ENCODE results near the gene NMNAT2.

Gene NMNAT2

GRCh38 chr1:183443011-183443410, 24.8 kb upstream of the NMNAT2 start:
- no peak for ATAC-seq
- TF ChIP-seq ESRRG (CRISPR knock-in tag; IDR thresholded peaks at IDR 0.05) (no peak), ZNF70 (CRISPR knock-in tag; IDR thresholded peaks at IDR 0.05) (no peak), RARB (CRISPR knock-in tag; IDR thresholded peaks at IDR 0.05) (no peak), TOX (CRISPR knock-in tag; IDR thresholded peaks at IDR 0.05; ENCODE audit: borderline replicate concordance) (no peak), PPARA (CRISPR knock-in tag; IDR thresholded peaks at IDR 0.05; ENCODE audit: borderline replicate concordance) (no peak), ZNF8 (CRISPR knock-in tag; IDR thresholded peaks at IDR 0.05) (no peak), CSDC2 (CRISPR knock-in tag; IDR thresholded peaks at IDR 0.05) (no peak), ZC3H10 (CRISPR knock-in tag; IDR thresholded peaks at IDR 0.05) (no peak), ZNF565 (CRISPR knock-in tag; conservative IDR thresholded peaks at IDR 0.05; ENCODE audit: low read depth) (no peak), POU6F1 (CRISPR knock-in tag; IDR thresholded peaks at IDR 0.05; ENCODE audit: borderline replicate concordance, low read depth) (no peak), ZFP30 (CRISPR knock-in tag; IDR thresholded peaks at IDR 0.05) (no peak), ZFP3 (CRISPR knock-in tag; IDR thresholded peaks at IDR 0.05) (no peak), ISL1 (CRISPR knock-in tag; IDR thresholded peaks at IDR 0.05) (no peak), TSHZ2 (CRISPR knock-in tag; IDR thresholded peaks at IDR 0.05) (no peak)
- TF ChIP-seq, protein P1, sequence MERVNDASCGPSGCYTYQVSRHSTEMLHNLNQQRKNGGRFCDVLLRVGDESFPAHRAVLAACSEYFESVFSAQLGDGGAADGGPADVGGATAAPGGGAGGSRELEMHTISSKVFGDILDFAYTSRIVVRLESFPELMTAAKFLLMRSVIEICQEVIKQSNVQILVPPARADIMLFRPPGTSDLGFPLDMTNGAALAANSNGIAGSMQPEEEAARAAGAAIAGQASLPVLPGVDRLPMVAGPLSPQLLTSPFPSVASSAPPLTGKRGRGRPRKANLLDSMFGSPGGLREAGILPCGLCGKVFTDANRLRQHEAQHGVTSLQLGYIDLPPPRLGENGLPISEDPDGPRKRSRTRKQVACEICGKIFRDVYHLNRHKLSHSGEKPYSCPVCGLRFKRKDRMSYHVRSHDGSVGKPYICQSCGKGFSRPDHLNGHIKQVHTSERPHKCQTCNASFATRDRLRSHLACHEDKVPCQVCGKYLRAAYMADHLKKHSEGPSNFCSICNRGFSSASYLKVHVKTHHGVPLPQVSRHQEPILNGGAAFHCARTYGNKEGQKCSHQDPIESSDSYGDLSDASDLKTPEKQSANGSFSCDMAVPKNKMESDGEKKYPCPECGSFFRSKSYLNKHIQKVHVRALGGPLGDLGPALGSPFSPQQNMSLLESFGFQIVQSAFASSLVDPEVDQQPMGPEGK (CRISPR knock-in tag; IDR thresholded peaks at IDR 0.05; ENCODE audit: borderline replicate concordance): no peak

DNA sequence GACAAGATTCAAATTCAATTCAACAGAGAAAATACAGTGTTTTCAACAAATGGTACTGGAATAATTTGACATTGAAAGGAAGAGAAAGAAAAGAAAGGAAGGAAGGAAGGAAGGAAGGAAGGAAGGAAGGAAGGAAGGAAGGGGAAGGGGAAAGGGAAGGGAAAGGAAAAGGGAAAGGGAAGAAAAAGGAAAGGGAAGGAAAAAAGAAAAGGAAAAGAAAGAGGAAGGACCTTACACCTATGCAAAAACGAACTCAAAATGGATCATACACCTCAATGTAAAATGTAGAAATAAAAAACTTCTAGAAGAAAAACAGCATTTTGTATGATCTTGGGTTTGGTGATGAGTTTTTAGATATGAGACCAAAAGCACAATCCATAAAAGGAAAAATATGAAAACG, 19.9 kb upstream of the NMNAT2 start:
- no peak for ATAC-seq
- TF ChIP-seq TOX (CRISPR knock-in tag; IDR thresholded peaks at IDR 0.05; ENCODE audit: borderline replicate concordance) (no peak), ZNF70 (CRISPR knock-in tag; IDR thresholded peaks at IDR 0.05) (no peak), RARB (CRISPR knock-in tag; IDR thresholded peaks at IDR 0.05) (no peak), ARNTL (CRISPR knock-in tag; IDR thresholded peaks at IDR 0.05; ENCODE audit: borderline replicate concordance, low read depth) (no peak), GLIS3 (CRISPR knock-in tag; IDR thresholded peaks at IDR 0.05) (no peak), CSDC2 (CRISPR knock-in tag; IDR thresholded peaks at IDR 0.05) (no peak), ZFP30 (CRISPR knock-in tag; IDR thresholded peaks at IDR 0.05) (no peak), ZNF565 (CRISPR knock-in tag; conservative IDR thresholded peaks at IDR 0.05; ENCODE audit: low read depth) (no peak), ZFP3 (CRISPR knock-in tag; IDR thresholded peaks at IDR 0.05) (no peak), SNAI2 (CRISPR knock-in tag; IDR thresholded peaks at IDR 0.05) (no peak), PPARA (CRISPR knock-in tag; IDR thresholded peaks at IDR 0.05; ENCODE audit: borderline replicate concordance) (no peak), POU6F1 (CRISPR knock-in tag; IDR thresholded peaks at IDR 0.05; ENCODE audit: borderline replicate concordance, low read depth) (no peak), TCF4 (CRISPR knock-in tag; IDR thresholded peaks at IDR 0.05; ENCODE audit: borderline replicate concordance) (no peak), TSHZ2 (CRISPR knock-in tag; IDR thresholded peaks at IDR 0.05) (no peak), OSR1 (CRISPR knock-in tag; IDR thresholded peaks at IDR 0.05) (no peak), BACH2 (CRISPR knock-in tag; IDR thresholded peaks at IDR 0.05; ENCODE audit: borderline replicate concordance) (no peak), ESRRG (CRISPR knock-in tag; IDR thresholded peaks at IDR 0.05) (no peak), ZNF8 (CRISPR knock-in tag; IDR thresholded peaks at IDR 0.05) (no peak), ISL1 (CRISPR knock-in tag; IDR thresholded peaks at IDR 0.05) (no peak)
- TF ChIP-seq, protein P1 (CRISPR knock-in tag; IDR thresholded peaks at IDR 0.05; ENCODE audit: borderline replicate concordance): no peak

Measured in SK-N-SH treated with all-trans-retinoic acid at 6 μM for 48 hours (cell line).